MM.1S (cell line): Measurements from ENCODE around the gene CDH1.

Experiments
- EZH2 ChIP-seq: fragments of 300-600 bp; sonication (generic); optimal IDR thresholded peaks from 2 replicates; pipeline ENCODE3; 2017; ENCODE audit warnings: low read depth, mild to moderate bottlenecking, antibody characterized with exemption, low read length, mixed read lengths
- TF ChIP-seq, protein P1 (sequence below): fragments of 300-600 bp; sonication (generic); IDR thresholded peaks from 2 replicates; pipeline ENCODE4 v1.5.1; 2016; ENCODE audit warnings: antibody characterized with exemption, low read length, mixed read lengths

DNA sequence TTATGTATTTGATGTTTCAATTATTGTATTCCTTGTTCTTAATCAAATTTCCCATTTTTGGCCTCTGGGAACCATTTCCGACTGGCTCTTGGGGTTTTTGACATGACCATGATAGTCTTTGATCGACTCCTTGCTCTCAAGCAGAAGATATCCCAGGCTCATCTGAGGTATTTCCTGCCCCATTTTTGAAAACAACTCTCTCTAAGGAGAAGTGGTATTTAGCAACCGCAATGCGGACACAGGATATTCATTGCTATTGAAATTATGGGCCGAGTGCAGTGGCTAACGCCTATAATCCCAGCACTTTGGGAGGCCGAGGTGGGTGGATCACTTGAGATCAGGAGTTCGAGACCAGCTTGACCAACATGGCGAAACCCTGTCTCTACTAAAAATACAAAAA lies 111.7 kb downstream of the CDH1 start:
- TF ChIP-seq, protein P1, sequence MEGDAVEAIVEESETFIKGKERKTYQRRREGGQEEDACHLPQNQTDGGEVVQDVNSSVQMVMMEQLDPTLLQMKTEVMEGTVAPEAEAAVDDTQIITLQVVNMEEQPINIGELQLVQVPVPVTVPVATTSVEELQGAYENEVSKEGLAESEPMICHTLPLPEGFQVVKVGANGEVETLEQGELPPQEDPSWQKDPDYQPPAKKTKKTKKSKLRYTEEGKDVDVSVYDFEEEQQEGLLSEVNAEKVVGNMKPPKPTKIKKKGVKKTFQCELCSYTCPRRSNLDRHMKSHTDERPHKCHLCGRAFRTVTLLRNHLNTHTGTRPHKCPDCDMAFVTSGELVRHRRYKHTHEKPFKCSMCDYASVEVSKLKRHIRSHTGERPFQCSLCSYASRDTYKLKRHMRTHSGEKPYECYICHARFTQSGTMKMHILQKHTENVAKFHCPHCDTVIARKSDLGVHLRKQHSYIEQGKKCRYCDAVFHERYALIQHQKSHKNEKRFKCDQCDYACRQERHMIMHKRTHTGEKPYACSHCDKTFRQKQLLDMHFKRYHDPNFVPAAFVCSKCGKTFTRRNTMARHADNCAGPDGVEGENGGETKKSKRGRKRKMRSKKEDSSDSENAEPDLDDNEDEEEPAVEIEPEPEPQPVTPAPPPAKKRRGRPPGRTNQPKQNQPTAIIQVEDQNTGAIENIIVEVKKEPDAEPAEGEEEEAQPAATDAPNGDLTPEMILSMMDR, result no peak
- TF ChIP-seq EZH2, result no peak
